ENCODE measurements around the gene FGB.
"Not testable (repeated sequence)": the region's sequence is repeated elsewhere in the genome, so short reads cannot be mapped to it uniquely, and the experiment has no call there.

FGB gene

DNA sequence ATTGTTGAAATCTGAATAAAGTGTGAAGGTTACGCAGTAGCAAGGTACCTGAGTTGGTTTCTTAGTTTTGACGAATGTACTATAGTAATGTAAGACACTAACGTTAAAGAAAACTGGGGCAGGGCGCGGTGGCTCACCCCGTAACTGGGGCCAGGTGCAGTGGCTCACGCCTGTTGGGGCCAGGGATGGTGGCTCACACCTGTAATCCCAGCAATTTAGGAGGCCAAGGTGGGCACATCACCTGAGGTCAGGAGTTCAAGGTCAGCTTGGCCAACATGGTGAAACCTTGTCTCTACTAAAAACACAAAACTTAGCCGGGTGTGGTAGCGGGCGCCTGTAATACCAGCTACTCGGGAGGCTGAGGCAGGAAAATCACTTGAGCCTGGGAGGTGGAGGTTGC lies 34.5 kb downstream of the FGB start:
- H3K9me3 Mint-ChIP-seq; H3K27ac Mint-ChIP-seq; H3K4me1 Mint-ChIP-seq (ENCODE audit: low read depth); H3K4me3 Mint-ChIP-seq; H3K36me3 Mint-ChIP-seq (ENCODE audit: low read depth); DNase-seq: not testable (repeated sequence)
- H3K27me3 Mint-ChIP-seq = peaks cover 25% of the 10 kb centered on the region

- Mint-ChIP-seq H3K36me3 (ENCODE audit: low read depth) (no peaks in the 10 kb centered on the region), H3K4me3 (no peak overlapping the region), H3K27ac (no peak overlapping the region), H3K4me1 (ENCODE audit: low read depth) (peaks cover 1% of the 10 kb centered on the region), H3K9me3 (no peaks in the 10 kb centered on the region), H3K27me3 (peaks cover 33% of the 10 kb centered on the region)
- DNase-seq = no peak
These were observed 35.3 kb downstream of the FGB start for GRCh38 chr4:154597798-154598774.

DNA sequence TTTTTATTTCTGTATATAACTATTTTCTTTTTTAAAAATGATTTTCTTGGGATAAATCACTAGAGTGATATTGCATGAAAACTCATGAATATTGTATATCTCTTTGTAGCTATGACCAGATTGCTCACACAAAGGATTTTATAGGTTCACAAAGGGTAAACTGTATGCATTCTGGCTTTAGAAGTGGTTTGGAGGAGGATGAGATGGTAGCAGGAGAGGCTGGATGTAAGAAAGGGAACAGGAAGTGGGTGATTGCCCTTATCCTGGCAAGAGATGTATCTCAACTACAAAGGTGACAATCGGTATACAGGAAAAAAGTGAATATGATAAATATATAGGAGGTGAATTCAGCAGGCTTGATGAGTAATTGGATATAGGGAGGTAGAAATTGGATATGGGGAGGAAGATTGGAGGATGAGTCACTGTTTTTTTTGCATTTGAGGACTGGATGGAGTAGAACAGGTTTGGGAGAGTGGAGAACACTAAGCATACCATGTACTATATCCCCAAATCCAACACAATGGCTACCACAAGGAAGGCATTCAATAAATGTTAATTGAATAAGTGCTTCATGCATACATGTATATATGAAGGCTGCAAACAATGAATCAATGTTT lies 39.7 kb downstream of the FGB start:
- Mint-ChIP-seq H3K27me3 (peaks cover 43% of the 10 kb centered on the region), H3K27ac (no peak overlapping the region), H3K4me1 (ENCODE audit: low read depth) (peaks cover 1% of the 10 kb centered on the region), H3K9me3 (no peaks in the 10 kb centered on the region), H3K36me3 (ENCODE audit: low read depth) (no peaks in the 10 kb centered on the region), H3K4me3 (no peak overlapping the region)
- DNase-seq = no peak

DNA sequence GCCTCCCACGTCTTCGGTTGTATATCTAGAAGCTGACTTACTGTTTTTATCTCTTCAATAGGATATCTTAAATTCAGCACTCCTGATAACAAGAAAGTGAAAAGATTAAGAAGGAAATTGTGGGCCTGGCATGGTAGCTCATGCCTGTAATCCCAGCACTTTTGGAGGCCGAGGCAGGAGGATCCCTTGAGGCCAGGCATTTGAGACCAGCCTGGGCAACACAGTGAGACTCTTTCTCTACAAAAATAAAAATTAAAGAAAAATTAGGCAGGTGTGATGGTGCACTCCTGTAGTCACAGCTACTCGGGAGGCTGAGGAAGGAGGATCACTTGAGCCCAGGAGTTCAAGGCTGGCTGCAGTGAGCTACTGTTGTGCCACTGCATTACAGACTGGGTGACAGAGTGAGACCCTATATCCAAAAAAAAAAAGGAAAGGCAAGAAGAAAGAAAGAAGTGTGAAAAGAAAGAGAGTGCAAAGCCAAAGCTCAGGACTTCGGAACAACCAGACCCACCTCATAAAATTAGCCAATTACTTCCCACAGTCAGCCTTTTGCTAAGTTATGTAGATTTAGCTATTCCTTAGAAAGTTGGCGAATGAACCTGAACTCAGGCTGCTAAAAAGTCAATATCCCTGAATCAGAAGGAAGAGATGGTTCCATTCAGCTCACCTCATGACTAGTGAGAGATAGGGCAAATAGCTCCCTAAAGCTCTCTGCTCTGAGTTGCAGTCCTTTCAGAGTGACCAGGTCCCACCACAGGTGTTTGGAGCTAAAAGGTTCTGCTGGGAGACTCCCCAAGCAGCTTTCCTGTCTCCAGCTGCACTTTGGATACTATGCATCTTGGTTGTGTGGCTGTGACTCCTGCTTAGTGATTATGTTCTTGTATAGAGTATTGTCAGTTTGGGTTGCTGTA lies 40.5 kb downstream of the FGB start:
- no peak overlapping the region for H3K4me3 Mint-ChIP-seq
- no peaks in the 10 kb centered on the region for H3K9me3 Mint-ChIP-seq
- H3K4me1 Mint-ChIP-seq (ENCODE audit: low read depth) = peaks cover 1% of the 10 kb centered on the region
- no peaks in the 10 kb centered on the region for H3K36me3 Mint-ChIP-seq (ENCODE audit: low read depth)
- peaks cover 41% of the 10 kb centered on the region for H3K27me3 Mint-ChIP-seq
- no peak overlapping the region for H3K27ac Mint-ChIP-seq
- DNase-seq = no peak

DNA sequence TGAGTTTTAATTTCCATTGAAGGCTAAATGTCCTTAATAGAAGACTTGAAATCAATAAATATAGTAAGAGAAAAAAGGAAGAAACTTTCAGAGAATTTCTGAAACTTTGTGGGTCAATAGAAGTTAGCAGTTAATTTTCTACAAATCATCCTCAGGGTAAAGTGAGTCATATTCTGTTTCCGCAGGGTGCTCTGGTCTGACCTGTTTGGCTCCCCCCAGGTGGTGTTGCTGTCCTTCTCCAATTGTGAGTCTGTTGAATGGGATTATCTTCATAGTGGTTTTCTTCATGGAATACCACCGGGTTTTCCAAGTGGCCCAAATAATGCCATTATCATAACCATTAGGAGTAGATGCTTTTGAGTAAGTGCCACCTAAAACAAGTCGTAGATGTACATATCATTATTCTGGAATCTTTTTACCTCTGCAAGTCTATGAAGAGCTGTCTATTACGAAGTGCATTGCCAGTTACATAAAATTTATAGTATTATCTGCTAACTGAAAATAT lies 41.9 kb downstream of the FGB start:
- H3K9me3 Mint-ChIP-seq = no peaks in the 10 kb centered on the region
- no peak for DNase-seq
- peaks cover 1% of the 10 kb centered on the region for H3K4me1 Mint-ChIP-seq (ENCODE audit: low read depth)
- H3K36me3 Mint-ChIP-seq (ENCODE audit: low read depth) = no peaks in the 10 kb centered on the region
- H3K4me3 Mint-ChIP-seq = no peak overlapping the region
- H3K27ac Mint-ChIP-seq = no peak overlapping the region
- H3K27me3 Mint-ChIP-seq = peaks cover 53% of the 10 kb centered on the region

GRCh38 chr4:154606728-154607723 lies 44.2 kb downstream of the FGB start:
- Mint-ChIP-seq H3K4me1 (ENCODE audit: low read depth) (no peaks in the 10 kb centered on the region), H3K4me3 (no peak overlapping the region), H3K9me3 (no peaks in the 10 kb centered on the region), H3K27me3 (peaks cover 44% of the 10 kb centered on the region), H3K27ac (no peak overlapping the region), H3K36me3 (ENCODE audit: low read depth) (no peaks in the 10 kb centered on the region)
- no peak for DNase-seq

DNA sequence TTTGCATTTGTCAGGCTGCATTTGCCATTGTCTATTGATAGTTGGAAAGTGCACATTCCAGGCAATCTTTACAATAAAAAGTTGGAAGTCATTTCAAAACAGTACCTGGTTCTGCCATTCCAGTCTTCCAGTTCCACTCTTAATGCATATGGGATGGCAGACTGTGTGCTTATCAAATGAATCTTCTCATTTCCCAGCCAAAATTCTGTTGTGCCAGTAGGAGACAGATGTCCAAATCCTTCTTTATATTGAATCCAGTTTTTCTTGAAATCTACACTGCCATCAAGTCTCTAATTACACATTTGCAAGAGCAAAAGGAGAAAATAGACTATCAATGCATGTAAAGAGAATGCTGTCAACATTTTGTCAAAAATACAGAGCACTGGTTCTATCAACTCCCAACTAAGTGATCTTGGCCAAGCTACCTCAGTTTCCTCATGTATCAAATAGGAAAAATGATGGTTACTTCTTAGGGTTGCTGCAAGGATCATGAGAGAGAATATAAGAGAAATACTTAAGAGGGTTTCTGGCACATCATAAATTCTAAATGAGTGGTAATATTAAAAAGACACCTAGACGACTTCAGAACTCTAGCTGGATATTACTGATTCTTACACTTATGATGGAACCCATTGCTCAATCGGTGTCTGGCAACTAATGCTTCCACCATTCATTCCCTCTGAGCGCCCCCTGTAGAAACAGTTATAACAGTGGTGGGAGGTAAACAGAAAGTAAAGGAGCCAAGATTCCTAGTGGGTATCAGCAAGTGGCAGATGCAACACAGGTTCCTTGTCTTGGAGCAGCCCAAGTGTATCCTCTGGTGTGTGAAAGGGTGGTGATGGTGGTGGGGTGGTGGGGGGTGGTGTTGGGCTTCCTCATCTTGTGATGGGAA lies 45.8 kb downstream of the FGB start:
- Mint-ChIP-seq H3K27ac (no peak overlapping the region), H3K9me3 (no peaks in the 10 kb centered on the region), H3K27me3 (peaks cover 36% of the 10 kb centered on the region), H3K4me3 (no peak overlapping the region), H3K4me1 (ENCODE audit: low read depth) (no peaks in the 10 kb centered on the region), H3K36me3 (ENCODE audit: low read depth) (no peaks in the 10 kb centered on the region)
- DNase-seq = no peak

DNA sequence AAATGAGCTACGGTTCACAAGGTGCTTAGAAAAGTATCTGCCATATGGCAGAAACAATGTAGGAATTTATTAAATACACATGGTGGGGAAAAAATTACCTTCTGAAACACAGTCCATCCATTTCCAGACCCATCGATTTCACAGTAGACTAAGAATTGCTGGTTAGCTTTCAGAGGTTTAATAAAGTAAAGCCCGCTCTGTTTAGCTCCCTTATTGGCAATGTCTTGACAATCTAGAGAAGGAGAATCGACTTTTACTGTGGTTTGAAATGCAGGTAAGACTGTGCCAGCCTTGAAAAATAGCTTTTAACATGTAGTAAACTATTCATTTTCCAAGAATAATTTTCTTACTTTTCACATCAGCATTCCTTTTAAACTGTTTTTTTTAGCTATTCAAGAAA lies 46.7 kb downstream of the FGB start:
- H3K27me3 Mint-ChIP-seq = peaks cover 36% of the 10 kb centered on the region
- no peaks in the 10 kb centered on the region for H3K9me3 Mint-ChIP-seq
- no peaks in the 10 kb centered on the region for H3K4me1 Mint-ChIP-seq (ENCODE audit: low read depth)
- no peak overlapping the region for H3K4me3 Mint-ChIP-seq
- DNase-seq = no peak
- H3K36me3 Mint-ChIP-seq (ENCODE audit: low read depth) = no peaks in the 10 kb centered on the region
- no peak overlapping the region for H3K27ac Mint-ChIP-seq

- H3K9me3 Mint-ChIP-seq = no peaks in the 10 kb centered on the region
- no peaks in the 10 kb centered on the region for H3K36me3 Mint-ChIP-seq (ENCODE audit: low read depth)
- no peak overlapping the region for H3K27ac Mint-ChIP-seq
- H3K27me3 Mint-ChIP-seq = peaks cover 29% of the 10 kb centered on the region
- H3K4me3 Mint-ChIP-seq = no peak overlapping the region
- H3K4me1 Mint-ChIP-seq (ENCODE audit: low read depth) = no peaks in the 10 kb centered on the region
- no peak for DNase-seq
These were observed 47.8 kb downstream of the FGB start for GRCh38 chr4:154610582-154610981.

- H3K27ac Mint-ChIP-seq = no peak overlapping the region
- H3K36me3 Mint-ChIP-seq (ENCODE audit: low read depth) = no peaks in the 10 kb centered on the region
- H3K4me1 Mint-ChIP-seq (ENCODE audit: low read depth) = peaks cover 6% of the 10 kb centered on the region
- H3K4me3 Mint-ChIP-seq = no peak overlapping the region
- peaks cover 26% of the 10 kb centered on the region for H3K27me3 Mint-ChIP-seq
- no peaks in the 10 kb centered on the region for H3K9me3 Mint-ChIP-seq
- no peak for DNase-seq
These were observed 49.0 kb downstream of the FGB start for GRCh38 chr4:154611833-154612232.

DNA sequence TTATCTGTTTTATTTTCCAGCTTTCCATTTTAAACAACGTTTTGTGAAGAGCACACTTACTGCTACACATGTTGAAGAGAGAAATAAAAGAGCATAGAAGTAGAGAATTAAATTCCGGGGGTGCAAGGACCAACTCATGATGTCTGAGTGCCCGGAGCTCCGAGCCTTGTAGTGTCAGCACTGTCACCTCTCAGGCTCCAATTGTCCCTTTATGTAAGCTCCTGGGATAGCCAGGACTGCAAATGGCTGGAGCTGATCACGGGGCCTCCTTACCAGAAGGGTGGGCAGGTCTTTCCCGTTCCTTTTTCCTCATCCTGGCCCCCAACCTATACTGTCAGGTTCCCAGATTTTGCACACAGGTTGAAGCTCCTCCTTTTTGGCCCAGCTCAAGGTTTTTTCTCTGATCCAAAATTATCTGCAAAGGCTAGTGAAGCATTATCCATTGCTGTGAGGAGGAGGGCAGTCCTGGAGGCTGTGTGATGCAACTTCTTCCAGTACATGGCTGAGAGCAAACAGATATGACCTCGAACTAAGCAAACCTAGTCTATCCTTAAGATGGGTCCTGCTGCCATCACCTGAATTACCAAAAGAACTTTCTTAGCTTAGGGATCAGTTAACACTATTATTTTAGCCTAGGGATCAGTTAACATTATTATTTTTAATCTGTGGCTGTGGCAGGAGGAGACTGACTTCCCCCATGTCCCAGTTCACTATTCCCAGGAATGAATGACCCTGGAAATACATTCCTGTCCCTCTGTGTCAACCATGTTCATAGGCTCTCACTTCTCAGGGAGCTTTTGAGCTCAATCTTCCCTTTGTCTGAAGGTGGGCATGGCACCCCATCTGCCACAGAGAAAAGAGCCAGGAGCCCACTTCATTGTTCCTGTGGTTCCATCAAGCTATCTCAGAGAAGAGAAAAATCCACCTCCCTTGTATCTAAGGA lies 49.9 kb downstream of the FGB start, which contains the start of gene FGG:
Gene FGG, minus strand, starts transcription at position 185 of the 943 bp plus-strand sequence. Its CDS starts 47 bp downstream, at position 138.
- Mint-ChIP-seq H3K4me1 (ENCODE audit: low read depth) (peaks cover 8% of the 10 kb centered on the region), H3K27me3 (peaks cover 26% of the 10 kb centered on the region), H3K36me3 (ENCODE audit: low read depth) (no peaks in the 10 kb centered on the region), H3K4me3 (no peak within 1 kb of the TSS), H3K27ac (no peak within 1 kb of the TSS), H3K9me3 (no peaks in the 10 kb centered on the region)
- DNase-seq = no peak

DNA sequence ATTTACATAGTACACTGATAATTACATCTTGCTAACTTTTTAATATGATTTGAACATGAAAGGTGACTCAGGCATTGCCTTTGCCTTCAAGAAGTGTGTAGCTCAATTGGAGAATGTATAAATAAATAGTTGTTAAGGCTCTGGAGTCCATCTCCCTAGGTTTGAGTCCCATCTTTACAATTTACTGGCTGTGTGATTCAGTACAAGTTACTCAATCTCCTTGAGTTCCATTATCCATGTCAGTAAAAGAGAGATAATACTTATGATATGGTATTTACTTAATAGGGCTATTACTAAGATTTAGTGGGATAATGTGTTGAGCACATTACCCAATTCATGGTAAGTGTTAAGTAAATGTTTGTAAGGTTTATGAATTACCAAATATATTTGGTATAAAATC lies 51.5 kb downstream of the FGB start:
- DNase-seq = no peak
- Mint-ChIP-seq H3K9me3 (no peaks in the 10 kb centered on the region), H3K4me1 (ENCODE audit: low read depth) (peaks cover 8% of the 10 kb centered on the region), H3K36me3 (ENCODE audit: low read depth) (no peaks in the 10 kb centered on the region), H3K4me3 (no peak overlapping the region), H3K27me3 (peaks cover 14% of the 10 kb centered on the region), H3K27ac (no peak overlapping the region)

All from activated T-cell treated with anti-CD3 and anti-CD28 coated beads, Interleukin-2, amount 50 U/mL, for 24 hours (primary cell).